GM23248 (cell line): ENCODE measurements around the gene SDR42E1.

Experiments
- EZH2 ChIP-seq: fragments of 200-600 bp; sonication (generic); IDR thresholded peaks from 2 replicates; pipeline ENCODE4 v1.6.1; 2018; ENCODE audit warnings: antibody characterized with exemption, mild to moderate bottlenecking; ENCODE audit not compliant: insufficient read depth, poor library complexity, severe bottlenecking
- EZH2phosphoT487 ChIP-seq: fragments of 200-600 bp; sonication (generic); IDR thresholded peaks from 2 replicates; pipeline ENCODE4 v1.6.1; 2018; ENCODE audit warnings: antibody characterized with exemption, moderate library complexity, mild to moderate bottlenecking, low read depth; ENCODE audit not compliant: insufficient read depth

DNA sequence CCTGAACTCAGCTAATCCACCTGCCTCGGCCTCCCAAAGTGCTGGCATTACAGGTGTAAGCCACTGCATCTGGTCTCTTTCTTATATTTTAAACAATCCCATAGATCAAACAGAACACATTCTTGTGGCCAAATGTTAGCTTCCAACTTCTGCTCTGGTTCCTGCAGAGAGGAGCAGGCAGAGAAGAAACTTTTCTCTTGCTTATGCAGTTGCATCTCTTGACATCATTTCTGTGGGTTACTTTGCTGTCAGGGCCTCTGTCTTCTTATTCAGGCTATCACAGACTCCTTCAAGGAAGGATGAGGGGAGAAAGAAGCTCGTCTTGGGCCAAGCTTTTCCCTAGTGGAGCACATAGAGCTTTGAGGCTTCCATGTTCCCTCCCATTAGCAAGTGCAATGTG lies 31.6 kb upstream of the SDR42E1 start:
- no peak for TF ChIP-seq EZH2
- no peak for TF ChIP-seq EZH2phosphoT487
